Muscle of leg (tissue), 11 donors: ENCODE measurements around the gene TTC21A. TPM values are rescaled to one million over a fixed set of nuclear protein-coding genes. Genes with fewer than 3 reads are reported as not detected.

Experiments
- DNase-seq: peaks from one replicate; pipeline ENCODE4 v3.0.0; 2013
- H3K27ac ChIP-seq: one replicate; pipeline ENCODE4 v1.5.1; 2013; ENCODE audit warnings: mild to moderate bottlenecking, low read length, control low read depth
- H3K27me3 ChIP-seq: one replicate; pipeline ENCODE4 v1.6.1; 2013; ENCODE audit warnings: low read length; ENCODE audit not compliant: control insufficient read depth, insufficient read depth
- H3K36me3 ChIP-seq: one replicate; pipeline ENCODE4 v1.6.1; 2013; ENCODE audit warnings: low read length; ENCODE audit not compliant: control insufficient read depth, insufficient read depth
- H3K4me1 ChIP-seq: one replicate; pipeline ENCODE4 v1.6.1; 2013; ENCODE audit warnings: low read length; ENCODE audit not compliant: control insufficient read depth, insufficient read depth
- H3K4me3 ChIP-seq: one replicate; pipeline ENCODE4 v1.5.1; 2013; ENCODE audit warnings: low read length, control low read depth
- H3K9me3 ChIP-seq: replicated peaks from 2 replicates; pipeline ENCODE4 v1.6.1; 2013; ENCODE audit warnings: low read depth, low read length; ENCODE audit not compliant: control insufficient read depth
- WGBS: methylation state at CpG from one replicate; pipeline ENCODE4 v1.1.5; 2013; ENCODE audit warnings: missing lambda C conversion rate; ENCODE audit not compliant: insufficient coverage; 5-methylcytosine and 5-hydroxymethylcytosine counted together
- polyA plus RNA-seq, 8 donors: library from polyadenylated mRNA; unstranded; fragments of 120-200 nt; gene quantifications; one replicate each; pipeline versions ENCODE4 v1.2.1 to v1.2.3, GENCODE V29; 2013; ENCODE audit warnings: inconsistent platforms in 1 of 8, low replicate concordance in 1 of 8; ENCODE audit not compliant: insufficient read length in 8 of 8, insufficient read depth in 1 of 8
- total RNA-seq: library from RNA; stranded (reverse); fragments of 120-200 nt; gene quantifications from one replicate; pipeline ENCODE4 v1.2.4, GENCODE V29; 2013

The TTC21A gene
- total and polyA plus RNA-seq, 9 donors = 1.6 to 3.9 (median 3.1) TPM

- 88% methylated on average over 2 of the region's 4 CpGs for WGBS
- Histone ChIP-seq H3K27me3 (no peaks in the 10 kb centered on the region), H3K36me3 (peaks cover 48% of the 10 kb centered on the region), H3K27ac (no peak overlapping the region), H3K4me1 (peaks cover 68% of the 10 kb centered on the region), H3K4me3 (no peak overlapping the region), H3K9me3 (no peaks in the 10 kb centered on the region)
- no peak for DNase-seq
Observed at GRCh38 chr3:39184968-39185285, 77.4 kb downstream of the TTC21A start.

DNA sequence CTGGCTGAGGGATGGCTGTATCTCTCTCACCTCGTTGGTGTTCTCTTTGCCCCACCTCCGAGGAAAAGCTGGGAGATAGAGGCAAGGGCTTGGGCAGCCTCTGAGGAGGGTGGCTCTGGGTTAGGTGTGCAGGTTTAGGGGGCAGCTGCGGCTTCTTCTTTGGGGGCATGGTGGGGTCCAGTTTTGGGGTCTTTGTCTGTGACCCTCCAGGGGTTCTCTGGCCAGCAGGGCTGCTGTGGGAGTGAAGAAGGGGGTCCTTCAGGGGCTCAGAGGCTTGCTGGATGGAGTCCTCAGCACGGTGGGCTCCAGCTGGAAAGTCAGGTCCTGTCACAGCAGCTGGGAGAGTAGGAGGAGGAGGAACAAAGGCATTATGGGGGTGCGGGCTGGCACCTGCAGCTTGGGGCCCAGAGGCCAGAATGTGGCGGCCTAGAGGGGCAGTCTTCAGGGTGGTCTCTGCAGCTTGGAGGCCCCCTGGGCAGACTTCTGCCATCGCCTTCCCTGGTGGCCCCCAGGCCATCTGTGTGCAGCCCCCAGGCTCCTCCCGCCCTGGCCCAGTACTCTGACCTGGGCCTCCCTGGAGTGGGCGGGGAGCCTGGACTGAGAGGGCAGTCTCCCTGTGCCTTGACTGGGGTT lies 78.0 kb downstream of the TTC21A start:
- H3K27ac ChIP-seq = no peak overlapping the region
- H3K36me3 ChIP-seq = peaks cover 49% of the 10 kb centered on the region
- peaks cover 68% of the 10 kb centered on the region for H3K4me1 ChIP-seq
- H3K9me3 ChIP-seq = no peaks in the 10 kb centered on the region
- WGBS = 90% methylated on average over 6 of the region's 9 CpGs
- H3K4me3 ChIP-seq = no peak overlapping the region
- DNase-seq = no peak
- no peaks in the 10 kb centered on the region for H3K27me3 ChIP-seq

DNA sequence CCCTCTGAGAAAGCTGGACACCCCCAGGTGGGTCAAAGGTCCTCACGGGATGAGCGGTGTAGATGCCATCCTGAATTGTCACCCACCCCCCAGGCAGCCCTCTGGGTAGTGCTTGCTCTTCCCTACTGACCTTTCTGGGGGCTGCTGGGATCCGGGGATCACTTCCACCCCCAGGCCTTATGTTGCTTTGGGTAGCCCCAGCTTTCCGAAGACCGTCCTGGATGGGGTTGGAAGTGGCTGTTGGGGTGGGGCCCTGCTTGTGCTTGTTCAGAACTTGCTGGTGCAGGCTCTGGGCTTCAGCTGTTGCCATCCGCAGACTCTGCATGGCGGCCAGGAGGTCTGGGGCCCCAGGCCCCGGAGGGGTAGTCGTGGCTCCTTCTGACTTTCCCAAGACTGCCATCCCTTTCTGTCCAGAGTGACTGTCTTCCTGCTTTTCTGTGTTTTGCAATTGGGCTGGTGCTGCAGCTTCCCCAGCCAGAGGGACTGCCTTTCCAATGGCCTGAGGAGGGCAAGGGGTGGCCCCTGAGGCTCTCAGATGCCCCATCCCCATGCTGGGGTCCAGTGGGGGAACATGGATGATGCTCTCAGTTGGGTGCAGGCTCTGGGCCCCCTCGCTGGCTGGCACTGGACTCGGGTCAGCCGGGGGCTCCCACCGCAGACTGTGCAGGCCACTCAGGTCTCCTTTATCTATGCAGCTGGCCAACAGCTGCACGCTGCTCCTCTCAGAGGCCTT lies 78.6 kb downstream of the TTC21A start:
- no peak overlapping the region for H3K27ac ChIP-seq
- H3K36me3 ChIP-seq = peaks cover 49% of the 10 kb centered on the region
- peaks cover 68% of the 10 kb centered on the region for H3K4me1 ChIP-seq
- H3K9me3 ChIP-seq = no peaks in the 10 kb centered on the region
- peak; percentile 4 for DNase-seq
- H3K27me3 ChIP-seq = no peaks in the 10 kb centered on the region
- no peak overlapping the region for H3K4me3 ChIP-seq
- 70% methylated on average over 10 of the region's 14 CpGs for WGBS

DNA sequence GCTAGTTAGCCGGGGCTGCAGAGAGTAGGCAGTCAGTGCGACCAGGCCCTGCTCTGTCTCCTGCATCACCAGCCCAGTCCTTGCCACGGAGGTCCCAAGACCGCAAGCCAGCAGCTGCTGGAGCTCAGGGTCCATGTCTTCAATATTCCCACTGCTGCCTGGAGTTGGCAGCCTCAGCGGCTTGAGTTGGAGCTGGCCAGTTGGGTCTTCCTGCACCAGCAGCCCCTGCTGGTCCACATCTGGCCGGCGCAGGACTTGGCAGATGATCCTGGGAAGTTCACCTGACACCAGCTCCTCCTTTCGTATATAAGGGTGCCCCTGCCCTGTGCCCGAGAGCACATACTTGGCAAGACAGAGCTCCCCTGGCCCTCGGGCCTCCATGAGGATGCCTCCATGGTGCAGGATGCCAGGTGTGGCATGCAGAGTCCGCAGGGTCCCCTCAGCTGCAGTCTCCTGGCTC lies 79.2 kb downstream of the TTC21A start:
- Histone ChIP-seq H3K4me3 (no peak overlapping the region), H3K36me3 (peaks cover 49% of the 10 kb centered on the region), H3K27me3 (no peaks in the 10 kb centered on the region), H3K4me1 (peaks cover 67% of the 10 kb centered on the region), H3K9me3 (no peaks in the 10 kb centered on the region), H3K27ac (no peak overlapping the region)
- 72% methylated on average over 11 of the region's 11 CpGs for WGBS
- DNase-seq = peak; percentile 28

GRCh38 chr3:39187372-39188155 lies 80.1 kb downstream of the TTC21A start:
- H3K27ac ChIP-seq = no peak overlapping the region
- no peaks in the 10 kb centered on the region for H3K27me3 ChIP-seq
- 91% methylated on average over 23 of the region's 23 CpGs for WGBS
- H3K4me1 ChIP-seq = peaks cover 70% of the 10 kb centered on the region
- peak; percentile 9 for DNase-seq
- H3K36me3 ChIP-seq = peaks cover 49% of the 10 kb centered on the region
- H3K9me3 ChIP-seq = no peaks in the 10 kb centered on the region
- no peak overlapping the region for H3K4me3 ChIP-seq

Other genes starting within 250 kb of the TTC21A start
- 2.0 TPM for gene SCN11A, start 55.7 kb upstream of the TTC21A start, total RNA-seq
- 1 to 10 TPM in 7 of 8 donors, under 1 TPM in 1; 0.91 to 2.9 (median 1.8) TPM for gene SCN11A, start 55.7 kb upstream of the TTC21A start, polyA plus RNA-seq
- 27.7 TPM for gene WDR48, start 55.7 kb upstream of the TTC21A start, total RNA-seq
- gene WDR48, start 55.7 kb upstream of the TTC21A start, polyA plus RNA-seq = 10 to 100 TPM; 29.3 to 39.4 (median 33.6) TPM
- 35.2 TPM for gene GORASP1, start 53 bp upstream of the TTC21A start, total RNA-seq
- gene GORASP1, start 53 bp upstream of the TTC21A start, polyA plus RNA-seq = 10 to 100 TPM; 28.8 to 41.8 (median 33.7) TPM
- 4.3 TPM for gene CSRNP1, start 45.9 kb downstream of the TTC21A start, total RNA-seq
- gene CSRNP1, start 45.9 kb downstream of the TTC21A start, polyA plus RNA-seq = 1 to 10 TPM; 3.7 to 9.3 (median 5.7) TPM
- 79.4 TPM for gene XIRP1, start 84.9 kb downstream of the TTC21A start, total RNA-seq
- 100 to 1,000 TPM in 7 of 8 donors, 10 to 100 TPM in 1; 95.0 to 271 (median 152) TPM for gene XIRP1, start 84.9 kb downstream of the TTC21A start, polyA plus RNA-seq
- gene CX3CR1, start 172.4 kb downstream of the TTC21A start, total RNA-seq = 1.5 TPM
- gene CX3CR1, start 172.4 kb downstream of the TTC21A start, polyA plus RNA-seq = 1 to 10 TPM; 2.0 to 5.7 (median 4.0) TPM
- not detected for gene CCR8, start 222.0 kb downstream of the TTC21A start, total RNA-seq
- gene CCR8, start 222.0 kb downstream of the TTC21A start, polyA plus RNA-seq = under 1 TPM in 1 of 8 donors, not detected in 7; 0.10 TPM